Measurements from ENCODE around the gene TSPAN2. TPM values are rescaled to one million over a fixed set of nuclear protein-coding genes. Genes with fewer than 3 reads are reported as not detected.

Gene TSPAN2
- total and polyA plus RNA-seq, 2 donors (not counting 3 experiments of a cell fraction or from before 2014, with no cell fraction given) = 1.5 to 5.0 TPM

- H3K27ac ChIP-seq (ENCODE audit: insufficient read depth, low read depth, low read length) = no peak overlapping the region
- no peak overlapping the region for H3K9ac ChIP-seq (replicated peaks; ENCODE audit: extremely low read depth, insufficient read depth, low read length)
- H3K4me2 ChIP-seq (ENCODE audit: insufficient read depth, low read length) = no peak overlapping the region
- H3K9me3 ChIP-seq (replicated peaks; ENCODE audit: control insufficient read depth, insufficient read depth, low read length) = no peaks in the 10 kb centered on the region
- ChIA-PET CTCF (interaction anchor here (0.9 kb wide), 1 partner anchor 21 kb away, joined by 4 read pairs; no protein-coding TSS in a partner anchor), POLR2A (no interaction called here)
- H2AFZ ChIP-seq (ENCODE audit: low read depth, low read length) = no peak overlapping the region
- peaks cover 0 to 8% of the 10 kb centered on the region in 2 experiments for H3K27me3 ChIP-seq (ENCODE audit: control insufficient read depth in 2 of 2, insufficient read depth in 2 of 2, low read length in 2 of 2)
- dilution Hi-C loops (cut with MboI; ENCODE audit: extremely low pct_ligation_motif_present, low sequenced_read_pairs) = no loop called here
- TF ChIP-seq, protein P1, sequence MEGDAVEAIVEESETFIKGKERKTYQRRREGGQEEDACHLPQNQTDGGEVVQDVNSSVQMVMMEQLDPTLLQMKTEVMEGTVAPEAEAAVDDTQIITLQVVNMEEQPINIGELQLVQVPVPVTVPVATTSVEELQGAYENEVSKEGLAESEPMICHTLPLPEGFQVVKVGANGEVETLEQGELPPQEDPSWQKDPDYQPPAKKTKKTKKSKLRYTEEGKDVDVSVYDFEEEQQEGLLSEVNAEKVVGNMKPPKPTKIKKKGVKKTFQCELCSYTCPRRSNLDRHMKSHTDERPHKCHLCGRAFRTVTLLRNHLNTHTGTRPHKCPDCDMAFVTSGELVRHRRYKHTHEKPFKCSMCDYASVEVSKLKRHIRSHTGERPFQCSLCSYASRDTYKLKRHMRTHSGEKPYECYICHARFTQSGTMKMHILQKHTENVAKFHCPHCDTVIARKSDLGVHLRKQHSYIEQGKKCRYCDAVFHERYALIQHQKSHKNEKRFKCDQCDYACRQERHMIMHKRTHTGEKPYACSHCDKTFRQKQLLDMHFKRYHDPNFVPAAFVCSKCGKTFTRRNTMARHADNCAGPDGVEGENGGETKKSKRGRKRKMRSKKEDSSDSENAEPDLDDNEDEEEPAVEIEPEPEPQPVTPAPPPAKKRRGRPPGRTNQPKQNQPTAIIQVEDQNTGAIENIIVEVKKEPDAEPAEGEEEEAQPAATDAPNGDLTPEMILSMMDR (IDR thresholded peaks at IDR 0.05; ENCODE audit: extremely low read depth in 1 of 2, insufficient read depth in 1 of 2, low read depth in 1 of 2, low read length in 2 of 2) = no peak
- intact Hi-C loops (cut with micrococcal nuclease) = no loop called here
- no TSS peak for BruUV-seq (replicated peaks)
- no peaks in the 10 kb centered on the region for H3K4me1 ChIP-seq (ENCODE audit: control insufficient read depth, extremely low read depth, insufficient read depth, low read length)
- FAIRE-seq (no peak), DNase-seq (ENCODE audit: low read depth, low spot score) (no peak)
- H3K4me3 ChIP-seq (replicated peaks in 1 of 3; ENCODE audit: insufficient read depth in 1 of 3, low read depth in 1 of 3, low read length in 3 of 3) = no peak overlapping the region
- H3K79me2 ChIP-seq (ENCODE audit: control insufficient read depth, insufficient read depth, low read length) = no peaks in the 10 kb centered on the region
- no peaks in the 10 kb centered on the region for H3K9me1 ChIP-seq (replicated peaks; ENCODE audit: control insufficient read depth, extremely low read depth, insufficient read depth, low read length)
- no peaks in the 10 kb centered on the region for H3K36me3 ChIP-seq (ENCODE audit: control insufficient read depth in 2 of 2, extremely low read depth in 1 of 2, insufficient read depth in 2 of 2, low read length in 2 of 2)
- H4K20me1 ChIP-seq (replicated peaks; ENCODE audit: control insufficient read depth, extremely low read depth, insufficient read depth, low read length) = no peaks in the 10 kb centered on the region
These were observed 57.7 kb downstream of the TSPAN2 start for GRCh38 chr1:115031595-115031994.

GRCh38 chr1:115029526-115029925, 59.8 kb downstream of the TSPAN2 start, which contains the start of gene TSHB:
TSS of gene TSHB (plus strand) at chr1:115029826. CDS start at chr1:115033363, 3,537 bp downstream.
- Histone ChIP-seq H4K20me1 (replicated peaks; ENCODE audit: control insufficient read depth, extremely low read depth, insufficient read depth, low read length) (no peaks in the 10 kb centered on the region), H3K27ac (ENCODE audit: insufficient read depth, low read depth, low read length) (no peak within 1 kb of the TSS), H3K4me1 (ENCODE audit: control insufficient read depth, extremely low read depth, insufficient read depth, low read length) (no peaks in the 10 kb centered on the region), H3K9me1 (replicated peaks; ENCODE audit: control insufficient read depth, extremely low read depth, insufficient read depth, low read length) (no peaks in the 10 kb centered on the region), H3K9ac (replicated peaks; ENCODE audit: extremely low read depth, insufficient read depth, low read length) (no peak within 1 kb of the TSS), H3K79me2 (ENCODE audit: control insufficient read depth, insufficient read depth, low read length) (no peaks in the 10 kb centered on the region), H3K36me3 (ENCODE audit: control insufficient read depth in 2 of 2, extremely low read depth in 1 of 2, insufficient read depth in 2 of 2, low read length in 2 of 2) (no peaks in the 10 kb centered on the region), H3K27me3 (ENCODE audit: control insufficient read depth in 2 of 2, insufficient read depth in 2 of 2, low read length in 2 of 2) (peaks cover 0 to 6% of the 10 kb centered on the region in 2 experiments), H3K9me3 (replicated peaks; ENCODE audit: control insufficient read depth, insufficient read depth, low read length) (no peaks in the 10 kb centered on the region), H3K4me3 (replicated peaks in 1 of 3; ENCODE audit: insufficient read depth in 1 of 3, low read depth in 1 of 3, low read length in 3 of 3) (no peak within 1 kb of the TSS), H2AFZ (ENCODE audit: low read depth, low read length) (no peak within 1 kb of the TSS), H3K4me2 (ENCODE audit: insufficient read depth, low read length) (no peak within 1 kb of the TSS)
- dilution Hi-C loops (cut with MboI; ENCODE audit: extremely low pct_ligation_motif_present, low sequenced_read_pairs) = no loop called here
- ChIA-PET CTCF (interaction anchor here (1.3 kb wide), 1 partner anchor 23 kb away, joined by 5 read pairs; no protein-coding TSS in a partner anchor), POLR2A (no interaction called here)
- TF ChIP-seq POLR2A (IDR thresholded peaks at IDR 0.05; ENCODE audit: low read depth, low read length) = no peak
- no peak for TF ChIP-seq FOS (IDR thresholded peaks at IDR 0.05; ENCODE audit: borderline replicate concordance, insufficient read depth, low read length)
- FAIRE-seq (no peak), DNase-seq (ENCODE audit: low read depth, low spot score) (no peak)
- intact Hi-C loops (cut with micrococcal nuclease) = no loop called here
- no TSS peak for BruUV-seq (replicated peaks)

Data from endothelial cell of umbilical vein (primary cell).